Smooth muscle cell of the brain vasculature (primary cell): ENCODE data around the gene EML4.
"Not testable (repeated sequence)": the region's sequence is repeated elsewhere in the genome, so short reads cannot be mapped to it uniquely, and the experiment has no call there.

Experiments
- DNase-seq: peaks from one replicate; pipeline ENCODE4 v3.0.0-alpha.2; 2012; ENCODE audit warnings: low read depth, low spot score

Gene EML4

GRCh38 chr2:42332575-42332974 lies 163.4 kb downstream of the EML4 start:
- no peak for DNase-seq

GRCh38 chr2:42333579-42333978 lies 164.4 kb downstream of the EML4 start:
- no peak for DNase-seq

GRCh38 chr2:42334220-42334619 lies 165.1 kb downstream of the EML4 start:
- no peak for DNase-seq

- not testable (repeated sequence) for DNase-seq
These were observed 165.7 kb downstream of the EML4 start for GRCh38 chr2:42334865-42335264.

GRCh38 chr2:42335514-42336104 lies 166.5 kb downstream of the EML4 start:
- no peak for DNase-seq

- no peak for DNase-seq
These were observed 167.3 kb downstream of the EML4 start for GRCh38 chr2:42336361-42336965.

GRCh38 chr2:42337356-42337820 lies 168.2 kb downstream of the EML4 start:
- DNase-seq = no peak

GRCh38 chr2:42337846-42338566 lies 168.9 kb downstream of the EML4 start:
- no peak for DNase-seq

- no peak for DNase-seq
These were observed 169.5 kb downstream of the EML4 start for GRCh38 chr2:42338567-42339190.

- DNase-seq = no peak
These were observed 170.2 kb downstream of the EML4 start for GRCh38 chr2:42339191-42339912.

- no peak for DNase-seq
These were observed 171.1 kb downstream of the EML4 start for GRCh38 chr2:42340045-42340937.

- DNase-seq = no peak
These were observed 171.9 kb downstream of the EML4 start for GRCh38 chr2:42340938-42341636.

- DNase-seq = peak; percentile 62
These were observed 173.1 kb downstream of the EML4 start for GRCh38 chr2:42342061-42342794.

GRCh38 chr2:42342795-42343241 lies 173.7 kb downstream of the EML4 start:
- no peak for DNase-seq

GRCh38 chr2:42345986-42346385 lies 176.8 kb downstream of the EML4 start:
- DNase-seq = no peak

- not testable (repeated sequence) for DNase-seq
These were observed 177.7 kb downstream of the EML4 start for GRCh38 chr2:42346856-42347255.

- not testable (repeated sequence) for DNase-seq
These were observed 178.4 kb downstream of the EML4 start for GRCh38 chr2:42347518-42347917.

GRCh38 chr2:42348113-42348805 lies 179.1 kb downstream of the EML4 start:
- no peak for DNase-seq
